Measurements from ENCODE around the gene SLC17A9. TPM values are rescaled to one million over a fixed set of nuclear protein-coding genes. Genes with fewer than 3 reads are reported as not detected.

Gene SLC17A9
- total RNA-seq, 5 donors from 2014 or later (not counting 1 experiment from before 2014, with no cell fraction given): 5.3 to 8.8 (median 8.3) TPM

DNA sequence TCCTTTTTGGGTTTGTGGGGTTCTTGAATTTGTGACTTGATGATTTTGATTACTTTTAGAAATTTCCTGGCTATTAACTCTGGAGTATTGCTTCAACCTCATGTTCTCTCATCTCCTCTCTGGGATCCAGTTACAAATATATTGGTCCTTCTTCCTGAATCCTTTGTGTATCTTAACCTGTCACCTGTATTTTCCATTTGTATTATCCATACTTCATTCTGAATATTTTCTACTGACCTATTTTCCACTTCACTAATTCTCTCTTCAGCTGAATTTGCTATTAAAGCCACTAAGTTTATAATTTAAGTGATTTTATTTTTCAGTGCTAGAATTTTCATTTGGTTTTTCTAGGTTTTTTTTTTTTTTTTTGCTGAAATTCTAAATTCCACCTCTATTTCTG lies 60.7 kb downstream of the SLC17A9 start:
- ATAC-seq (replicated peaks in 1 of 4): no peak
- Histone ChIP-seq H3K9me3 (peaks cover 3% of the 10 kb centered on the region), H3K27me3 (replicated peaks in 1 of 2; ENCODE audit: control insufficient read depth in 2 of 2, extremely low read depth in 1 of 2, insufficient read depth in 2 of 2, low read length in 1 of 2) (peaks cover 6 to 69% of the 10 kb centered on the region in 2 experiments), H3K4me3 (ENCODE audit: control insufficient read depth in 1 of 2, extremely low read depth in 1 of 2, low read length in 1 of 2) (no peak overlapping the region), H3K36me3 (ENCODE audit: control insufficient read depth in 2 of 2, extremely low read depth in 1 of 2, insufficient read depth in 1 of 2, low read length in 1 of 2) (no peaks in the 10 kb centered on the region), H3K27ac (ENCODE audit: low read length) (no peak overlapping the region), H3K4me1 (ENCODE audit: control insufficient read depth in 1 of 2, extremely low read depth in 1 of 2, insufficient read depth in 2 of 2, low read length in 2 of 2) (peaks cover 8 to 28% of the 10 kb centered on the region in 2 experiments)
- no peak overlapping the region for H3K27ac Mint-ChIP-seq
- peaks cover 0 to 14% (median 14%) of the 10 kb centered on the region in 3 donors for H3K9me3 Mint-ChIP-seq
- H3K27me3 Mint-ChIP-seq: peaks cover 14 to 50% of the 10 kb centered on the region in 2 donors
- DNase-seq: no peak
- POLR2A ChIA-PET: no interaction called here
- CTCF ChIA-PET: interaction anchor here in 1 of 2 donors (0.7 kb wide), 1 partner anchor 35 kb away, joined by 5 read pairs; no protein-coding TSS in a partner anchor
- no peak overlapping the region for H3K4me3 Mint-ChIP-seq
- peaks cover 18 to 22% (median 20%) of the 10 kb centered on the region in 3 donors for H3K4me1 Mint-ChIP-seq
- H3K36me3 Mint-ChIP-seq: peaks cover 4% of the 10 kb centered on the region

DNA sequence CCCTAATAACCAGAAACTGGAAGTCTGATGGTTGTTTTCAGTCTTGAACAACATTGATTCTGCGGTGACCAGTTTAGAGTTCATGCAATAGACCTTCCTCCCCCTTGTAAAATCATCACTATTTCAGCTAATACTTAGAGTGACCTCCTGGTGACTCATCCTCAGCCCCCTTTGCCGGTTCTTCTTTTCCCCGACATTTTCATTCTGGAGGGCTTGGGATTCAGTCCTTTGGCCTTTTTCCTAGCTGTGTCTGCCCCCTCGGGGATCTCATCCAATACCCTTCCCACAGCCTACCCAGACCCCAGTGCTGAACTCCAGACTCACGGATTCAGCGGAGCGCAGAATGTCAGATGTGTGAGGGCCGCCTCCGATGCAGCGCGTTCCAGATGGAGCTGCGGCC lies 61.8 kb downstream of the SLC17A9 start:
- H3K27ac ChIP-seq (ENCODE audit: low read length): no peak overlapping the region
- Mint-ChIP-seq H3K4me1 (peaks cover 8 to 13% (median 10%) of the 10 kb centered on the region in 3 donors), H3K27ac (no peak overlapping the region), H3K36me3 (peaks cover 4% of the 10 kb centered on the region), H3K27me3 (peaks cover 5 to 50% of the 10 kb centered on the region in 2 donors), H3K9me3 (peaks cover 0 to 14% (median 14%) of the 10 kb centered on the region in 3 donors), H3K4me3 (no peak overlapping the region)
- H3K36me3 ChIP-seq (ENCODE audit: control insufficient read depth in 2 of 2, extremely low read depth in 1 of 2, insufficient read depth in 1 of 2, low read length in 1 of 2): no peaks in the 10 kb centered on the region
- H3K4me1 ChIP-seq (ENCODE audit: control insufficient read depth in 1 of 2, extremely low read depth in 1 of 2, insufficient read depth in 2 of 2, low read length in 2 of 2): peaks cover 7 to 17% of the 10 kb centered on the region in 2 experiments
- POLR2A ChIA-PET: no interaction called here
- WGBS (ENCODE audit: insufficient coverage): 26% methylated on average over 8 of the region's 12 CpGs
- CTCF ChIA-PET: no interaction called here
- H3K4me3 ChIP-seq (ENCODE audit: control insufficient read depth in 1 of 2, extremely low read depth in 1 of 2, low read length in 1 of 2): no peak overlapping the region
- DNase-seq (no peak), ATAC-seq (replicated peaks in 1 of 4) (no peak)
- peaks cover 6 to 60% of the 10 kb centered on the region in 2 experiments for H3K27me3 ChIP-seq (replicated peaks in 1 of 2; ENCODE audit: control insufficient read depth in 2 of 2, extremely low read depth in 1 of 2, insufficient read depth in 2 of 2, low read length in 1 of 2)
- peaks cover 3% of the 10 kb centered on the region for H3K9me3 ChIP-seq

DNA sequence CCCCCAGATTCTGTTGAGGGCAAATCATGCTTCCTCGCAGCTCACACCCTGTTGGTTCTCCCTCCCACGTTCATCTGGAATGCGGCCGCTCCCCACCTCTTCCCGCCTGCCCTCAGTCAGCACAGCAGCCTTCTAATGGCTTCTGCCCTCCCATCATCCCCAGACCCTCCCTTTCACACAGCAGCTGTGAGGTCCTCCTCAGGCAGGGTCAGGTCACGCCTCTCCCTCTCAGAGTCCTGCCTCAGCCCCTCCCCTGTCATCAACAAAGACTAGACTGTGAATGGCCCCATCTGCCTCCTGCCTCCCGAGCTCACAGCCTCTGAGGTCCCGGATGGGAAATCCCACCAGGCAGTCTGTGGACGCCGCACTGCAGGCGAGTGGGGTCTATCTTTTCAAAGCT lies 62.2 kb downstream of the SLC17A9 start:
- Histone ChIP-seq H3K27me3 (replicated peaks in 1 of 2; ENCODE audit: control insufficient read depth in 2 of 2, extremely low read depth in 1 of 2, insufficient read depth in 2 of 2, low read length in 1 of 2) (peaks cover 6 to 56% of the 10 kb centered on the region in 2 experiments), H3K36me3 (ENCODE audit: control insufficient read depth in 2 of 2, extremely low read depth in 1 of 2, insufficient read depth in 1 of 2, low read length in 1 of 2) (no peaks in the 10 kb centered on the region), H3K27ac (ENCODE audit: low read length) (no peak overlapping the region), H3K4me3 (ENCODE audit: control insufficient read depth in 1 of 2, extremely low read depth in 1 of 2, low read length in 1 of 2) (no peak overlapping the region), H3K9me3 (peaks cover 3% of the 10 kb centered on the region), H3K4me1 (ENCODE audit: control insufficient read depth in 1 of 2, extremely low read depth in 1 of 2, insufficient read depth in 2 of 2, low read length in 2 of 2) (peaks cover 4 to 13% of the 10 kb centered on the region in 2 experiments)
- Mint-ChIP-seq H3K27ac (no peak overlapping the region), H3K27me3 (peaks cover 5 to 54% of the 10 kb centered on the region in 2 donors), H3K36me3 (peaks cover 4% of the 10 kb centered on the region), H3K9me3 (peaks cover 0 to 14% (median 14%) of the 10 kb centered on the region in 3 donors), H3K4me1 (peaks cover 8 to 13% (median 10%) of the 10 kb centered on the region in 3 donors), H3K4me3 (no peak overlapping the region)
- no peak for DNase-seq
- CTCF ChIA-PET: no interaction called here
- ATAC-seq (replicated peaks in 1 of 4): no peak
- 47% methylated on average over 6 of the region's 11 CpGs for WGBS (ENCODE audit: insufficient coverage)
- POLR2A ChIA-PET: no interaction called here

DNA sequence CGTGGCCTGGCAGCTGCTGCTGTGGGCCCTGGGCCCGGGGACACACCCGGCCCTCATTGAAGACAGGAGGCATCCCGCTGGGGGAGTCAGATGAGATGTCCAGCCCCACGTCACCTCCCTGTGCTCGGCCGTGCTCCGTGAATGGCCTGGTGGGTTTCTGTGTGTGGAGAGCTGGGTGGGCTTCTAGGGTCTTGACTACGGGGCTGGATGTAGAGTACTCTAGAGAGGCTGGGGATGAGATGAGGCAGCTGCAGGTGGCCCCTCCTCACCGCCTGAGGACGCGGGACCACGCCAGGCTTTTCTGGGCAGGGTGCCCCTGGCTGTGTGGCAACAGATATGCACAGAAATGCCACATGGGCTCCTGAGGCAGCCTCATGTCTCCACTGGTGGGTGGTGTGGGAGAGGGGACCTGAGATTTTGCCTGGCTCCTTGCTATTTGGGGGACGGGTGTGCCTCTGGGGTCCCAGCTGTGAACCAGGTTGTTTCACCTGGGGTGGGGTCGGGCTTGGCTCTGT lies 62.7 kb downstream of the SLC17A9 start:
- ChIA-PET CTCF (no interaction called here), POLR2A (no interaction called here)
- Mint-ChIP-seq H3K27me3 (peaks cover 5 to 50% of the 10 kb centered on the region in 2 donors), H3K4me1 (peaks cover 3 to 8% (median 5%) of the 10 kb centered on the region in 3 donors), H3K4me3 (no peak overlapping the region), H3K9me3 (peaks cover 0 to 14% (median 14%) of the 10 kb centered on the region in 3 donors), H3K27ac (no peak overlapping the region), H3K36me3 (peaks cover 4% of the 10 kb centered on the region)
- DNase-seq (no peak), ATAC-seq (replicated peaks in 1 of 4) (no peak)
- Histone ChIP-seq H3K36me3 (ENCODE audit: control insufficient read depth in 2 of 2, extremely low read depth in 1 of 2, insufficient read depth in 1 of 2, low read length in 1 of 2) (no peaks in the 10 kb centered on the region), H3K27ac (ENCODE audit: low read length) (no peak overlapping the region), H3K4me1 (ENCODE audit: control insufficient read depth in 1 of 2, extremely low read depth in 1 of 2, insufficient read depth in 2 of 2, low read length in 2 of 2) (peaks cover 0 to 8% of the 10 kb centered on the region in 2 experiments), H3K27me3 (replicated peaks in 1 of 2; ENCODE audit: control insufficient read depth in 2 of 2, extremely low read depth in 1 of 2, insufficient read depth in 2 of 2, low read length in 1 of 2) (peaks cover 6 to 52% of the 10 kb centered on the region in 2 experiments), H3K9me3 (peaks cover 3% of the 10 kb centered on the region), H3K4me3 (ENCODE audit: control insufficient read depth in 1 of 2, extremely low read depth in 1 of 2, low read length in 1 of 2) (no peak overlapping the region)
- 72% methylated on average over 10 of the region's 15 CpGs for WGBS (ENCODE audit: insufficient coverage)

DNA sequence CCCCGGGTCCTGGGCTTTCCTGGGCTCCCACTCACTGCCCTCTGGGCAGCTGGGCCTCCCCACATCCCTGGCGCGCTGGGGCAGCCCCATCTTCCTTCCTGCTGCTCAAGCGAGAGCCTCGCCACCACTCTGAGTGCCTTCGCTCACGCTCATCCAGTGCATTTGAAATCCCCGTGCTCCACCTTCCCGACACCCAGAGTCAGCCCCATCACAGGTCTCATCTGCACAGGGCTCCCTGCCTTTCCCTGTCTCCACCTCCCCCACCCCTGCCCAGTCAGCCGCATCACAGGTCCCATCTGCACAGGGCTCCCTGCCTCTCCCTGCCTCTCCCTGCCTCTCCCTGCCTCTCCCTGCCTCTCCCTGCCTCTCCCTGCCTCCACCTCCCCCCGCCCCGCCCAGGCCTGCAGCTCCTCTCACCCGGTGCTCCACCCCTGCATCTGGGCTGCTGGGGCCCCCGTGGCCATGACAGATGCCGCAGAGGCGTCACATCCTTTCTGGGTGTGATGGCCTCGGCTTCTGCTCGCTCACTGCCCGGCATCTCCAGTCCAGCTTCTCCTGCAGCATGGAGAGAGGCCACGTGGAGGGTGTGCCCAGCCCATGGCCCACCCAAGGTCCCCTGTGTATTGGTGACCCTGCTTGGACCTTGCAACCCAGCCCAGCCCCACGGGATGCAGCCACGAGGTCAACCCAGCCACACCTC lies 63.3 kb downstream of the SLC17A9 start:
- Histone ChIP-seq H3K4me3 (ENCODE audit: control insufficient read depth in 1 of 2, extremely low read depth in 1 of 2, low read length in 1 of 2) (no peak overlapping the region), H3K27ac (ENCODE audit: low read length) (no peak overlapping the region), H3K27me3 (replicated peaks in 1 of 2; ENCODE audit: control insufficient read depth in 2 of 2, extremely low read depth in 1 of 2, insufficient read depth in 2 of 2, low read length in 1 of 2) (peaks cover 6 to 49% of the 10 kb centered on the region in 2 experiments), H3K4me1 (ENCODE audit: control insufficient read depth in 1 of 2, extremely low read depth in 1 of 2, insufficient read depth in 2 of 2, low read length in 2 of 2) (peaks cover 0 to 3% of the 10 kb centered on the region in 2 experiments), H3K36me3 (ENCODE audit: control insufficient read depth in 2 of 2, extremely low read depth in 1 of 2, insufficient read depth in 1 of 2, low read length in 1 of 2) (no peaks in the 10 kb centered on the region), H3K9me3 (peaks cover 3% of the 10 kb centered on the region)
- Mint-ChIP-seq H3K27me3 (peaks cover 5 to 53% of the 10 kb centered on the region in 2 donors), H3K27ac (no peak overlapping the region), H3K4me1 (peaks cover 0 to 5% (median 0%) of the 10 kb centered on the region in 3 donors), H3K4me3 (no peak overlapping the region), H3K9me3 (peaks cover 0 to 17% (median 14%) of the 10 kb centered on the region in 3 donors), H3K36me3 (peaks cover 4% of the 10 kb centered on the region)
- ChIA-PET CTCF (no interaction called here), POLR2A (no interaction called here)
- DNase-seq (no peak), ATAC-seq (replicated peaks in 1 of 4) (no peak)
- 76% methylated on average over 20 of the region's 22 CpGs for WGBS (ENCODE audit: insufficient coverage)

DNA sequence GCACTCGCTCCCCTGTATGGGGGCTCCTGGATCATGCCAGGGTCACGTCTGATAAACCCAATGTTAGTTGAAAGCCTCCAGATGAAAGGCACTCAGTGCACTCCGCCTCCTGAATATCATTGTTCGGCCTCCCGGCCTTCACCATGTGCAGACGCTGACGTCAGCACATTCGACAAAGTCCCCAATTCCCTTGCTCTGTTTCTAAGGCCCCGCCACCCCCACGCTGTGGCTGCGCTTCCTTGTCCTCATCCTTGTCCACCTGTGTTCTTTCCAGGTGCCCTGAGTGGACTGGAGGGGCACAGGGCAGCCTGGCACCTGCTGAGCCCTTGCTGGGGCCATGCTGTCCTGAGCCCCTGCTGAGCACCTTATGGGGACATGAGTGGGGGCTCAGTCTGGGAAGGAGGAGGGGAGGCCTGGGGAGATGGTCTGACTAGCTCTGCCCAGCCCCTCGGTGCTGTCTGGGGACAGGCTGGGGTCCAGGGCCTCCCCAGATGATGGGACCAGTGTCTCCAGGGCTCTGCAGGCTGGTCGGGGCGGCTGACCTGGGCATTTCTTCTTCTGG lies 64.1 kb downstream of the SLC17A9 start:
- H3K4me3 ChIP-seq (ENCODE audit: control insufficient read depth in 1 of 2, extremely low read depth in 1 of 2, low read length in 1 of 2): no peak overlapping the region
- Mint-ChIP-seq H3K27me3 (peaks cover 5 to 58% of the 10 kb centered on the region in 2 donors), H3K4me1 (peaks cover 0 to 2% (median 0%) of the 10 kb centered on the region in 3 donors), H3K27ac (no peak overlapping the region), H3K36me3 (peaks cover 4% of the 10 kb centered on the region), H3K9me3 (peaks cover 0 to 17% (median 14%) of the 10 kb centered on the region in 3 donors), H3K4me3 (no peak overlapping the region)
- ATAC-seq (replicated peaks in 1 of 4) (no peak), DNase-seq (no peak)
- peaks cover 6 to 54% of the 10 kb centered on the region in 2 experiments for H3K27me3 ChIP-seq (replicated peaks in 1 of 2; ENCODE audit: control insufficient read depth in 2 of 2, extremely low read depth in 1 of 2, insufficient read depth in 2 of 2, low read length in 1 of 2)
- H3K27ac ChIP-seq (ENCODE audit: low read length): no peak overlapping the region
- no peaks in the 10 kb centered on the region for H3K36me3 ChIP-seq (ENCODE audit: control insufficient read depth in 2 of 2, extremely low read depth in 1 of 2, insufficient read depth in 1 of 2, low read length in 1 of 2)
- 85% methylated on average over 14 of the region's 14 CpGs for WGBS (ENCODE audit: insufficient coverage)
- CTCF ChIA-PET: no interaction called here
- H3K9me3 ChIP-seq: peaks cover 3% of the 10 kb centered on the region
- no peaks in the 10 kb centered on the region for H3K4me1 ChIP-seq (ENCODE audit: control insufficient read depth in 1 of 2, extremely low read depth in 1 of 2, insufficient read depth in 2 of 2, low read length in 2 of 2)
- POLR2A ChIA-PET: no interaction called here

Data from T-cell (primary cell).